ENCODE results near the gene ITM2A.

ITM2A gene
- 91.7 reads per million, percentile 81 among the genes with 10 or more reads in this experiment for total RNA-seq

DNA sequence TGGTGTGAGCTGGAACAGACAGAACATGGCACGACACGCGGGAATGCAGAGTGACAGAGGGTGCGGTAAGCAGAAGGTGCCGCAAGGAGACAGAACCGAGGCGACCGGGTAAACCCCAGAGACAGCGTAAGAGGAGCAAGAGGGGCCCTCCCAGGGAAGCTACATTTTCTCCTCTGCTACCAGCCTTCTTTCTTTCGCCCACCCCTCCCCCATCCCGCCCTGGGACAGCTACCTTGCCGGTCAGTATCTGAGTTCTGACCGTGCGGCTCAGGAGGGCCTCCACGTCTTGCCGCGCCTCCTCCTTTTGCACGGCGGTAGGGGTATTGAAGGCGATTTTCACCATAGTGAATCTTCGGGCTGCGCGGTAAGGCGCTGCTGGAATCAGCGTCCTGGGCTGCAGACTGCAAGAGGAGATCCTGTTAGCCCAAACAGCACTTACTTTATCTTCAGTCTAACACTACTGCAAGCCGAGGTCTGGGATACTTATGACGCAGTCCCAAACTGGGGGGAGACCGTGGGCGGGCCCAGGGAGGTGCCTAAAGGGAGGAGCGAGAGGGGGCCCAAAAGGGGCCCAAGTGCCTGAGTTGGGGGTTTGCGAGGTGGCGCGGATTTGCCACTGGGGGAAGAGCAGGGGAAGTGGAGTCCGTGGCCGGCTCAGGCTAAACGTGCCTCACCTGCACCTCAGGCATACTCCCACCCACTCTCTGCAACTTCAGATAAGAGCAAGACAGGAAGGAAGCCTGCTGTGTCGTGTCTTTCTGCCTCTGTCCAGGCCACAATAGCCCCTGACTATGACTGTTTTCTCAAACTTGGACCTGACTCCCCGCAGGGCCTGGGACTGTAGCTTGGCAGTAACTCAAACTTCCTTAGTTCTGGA, at the start of gene ITM2A:
ITM2A (minus strand) TSS at position 462 of the 877 bp plus-strand sequence; CDS start at position 343, 119 bp downstream.
- DNase-seq, result peak; percentile 41

- DNase-seq, result no peak
These were observed 47.9 kb upstream of the ITM2A start for GRCh38 chrX:79415056-79415455.

DNA sequence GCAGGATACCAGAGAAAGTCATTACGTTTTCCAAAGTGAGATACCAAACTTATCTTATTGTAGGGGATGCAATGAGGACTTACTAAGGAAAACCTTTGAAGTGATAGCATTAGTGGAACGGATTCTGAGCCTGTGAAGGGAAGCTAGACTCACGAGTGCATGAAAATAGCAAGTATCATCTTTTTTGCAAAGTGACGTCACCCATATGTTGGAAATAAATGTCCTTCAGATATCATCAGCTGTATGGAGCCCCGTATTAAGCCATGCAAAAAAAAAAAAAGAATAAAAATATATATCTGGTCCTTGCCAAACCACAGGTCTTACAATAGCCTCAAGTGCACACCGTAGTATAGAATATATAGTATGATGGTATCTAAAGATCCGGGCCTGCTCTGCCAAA, 46.8 kb upstream of the ITM2A start:
- no peak for DNase-seq

DNA sequence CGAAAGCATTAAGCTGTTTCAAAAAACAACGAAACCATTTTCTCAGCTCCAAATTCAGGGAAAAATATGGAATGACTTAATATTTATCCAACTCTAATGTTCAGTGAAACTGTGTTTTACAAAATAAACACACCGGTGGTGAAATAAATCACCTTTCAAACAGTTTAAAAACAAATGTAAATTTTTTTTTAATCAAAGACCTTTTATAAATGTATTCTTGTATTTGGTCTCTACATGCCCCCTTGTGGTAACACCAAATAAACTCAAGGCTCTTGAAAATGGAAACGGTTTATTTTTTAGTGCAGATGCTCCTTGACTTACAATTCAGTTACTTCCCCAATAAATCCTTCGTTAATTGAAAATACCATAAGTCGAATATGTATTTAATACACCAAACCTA, 45.8 kb upstream of the ITM2A start:
- no peak for DNase-seq

DNA sequence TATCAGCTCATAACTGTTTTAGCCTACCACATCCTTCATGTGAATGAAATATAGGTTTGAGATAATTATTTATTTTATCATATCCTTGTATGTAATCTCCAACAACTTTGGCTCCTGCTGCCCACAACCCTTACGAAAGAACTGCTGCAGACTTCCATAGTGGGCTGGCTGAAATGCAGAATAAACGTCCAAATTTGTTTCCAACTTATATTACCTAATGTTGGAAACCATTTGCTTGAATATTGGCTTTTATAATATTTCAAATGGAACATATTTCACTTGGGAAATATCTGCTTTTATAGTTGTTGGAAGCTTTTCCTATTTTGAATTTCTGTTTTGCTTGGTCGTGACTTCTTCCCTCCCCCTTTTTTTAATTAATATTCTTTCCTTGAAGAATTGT, 45.0 kb upstream of the ITM2A start:
- DNase-seq, result no peak

DNA sequence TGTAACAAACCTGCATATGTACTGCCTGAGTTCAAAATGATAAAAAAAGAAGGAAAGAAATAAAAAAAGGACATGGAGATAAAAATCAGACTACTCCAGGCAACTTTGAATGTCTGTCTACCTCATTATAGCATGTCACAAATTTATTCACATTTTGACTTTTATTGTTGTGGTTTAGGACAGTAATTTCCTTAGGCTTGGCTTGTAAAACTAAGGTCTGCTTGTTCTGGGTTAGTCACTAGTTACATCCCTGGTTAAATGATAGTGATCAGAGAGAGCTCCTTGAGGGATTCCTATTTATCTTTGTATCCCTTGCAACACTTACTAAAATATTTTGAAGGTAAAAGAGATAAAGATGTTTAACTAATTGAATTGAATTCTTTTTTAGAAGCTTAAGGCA, 42.5 kb upstream of the ITM2A start:
- DNase-seq, result no peak

DNA sequence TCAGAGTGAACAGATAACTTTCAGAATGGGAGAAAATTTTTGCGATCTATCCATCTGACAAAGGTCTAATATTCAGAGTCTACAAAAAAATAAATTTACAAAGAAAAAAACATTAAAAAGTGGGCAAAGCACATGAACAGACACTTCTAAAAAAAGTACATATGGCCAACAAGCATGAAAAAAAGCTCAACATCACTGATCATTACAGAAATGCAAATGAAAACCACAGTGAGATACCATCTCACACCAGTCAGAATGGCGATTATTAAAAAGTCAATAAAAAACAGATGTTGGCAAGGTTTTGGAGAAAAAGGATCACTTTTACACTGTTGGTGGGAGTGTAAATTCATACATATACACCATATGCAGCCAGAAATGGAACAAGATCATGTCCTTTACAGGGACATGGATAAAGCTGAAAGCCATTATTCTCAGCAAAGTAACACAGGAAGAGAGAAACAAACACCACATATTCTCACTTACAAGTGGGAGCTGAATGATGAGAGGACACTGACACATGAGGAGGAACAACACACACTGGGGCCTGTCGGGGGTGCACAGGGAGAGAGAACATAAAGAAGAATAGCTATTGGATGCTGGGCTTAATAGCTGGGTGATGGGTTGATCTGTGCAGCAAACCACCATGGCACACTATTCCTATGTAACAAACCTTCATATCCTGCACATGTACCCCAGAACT, 41.6 kb upstream of the ITM2A start:
- DNase-seq, result no peak

GRCh38 chrX:79400623-79401022, 33.5 kb upstream of the ITM2A start:
- no peak for DNase-seq

- no peak for DNase-seq
These were observed 8.2 kb upstream of the ITM2A start for GRCh38 chrX:79375340-79375739.

GRCh38 chrX:79371640-79372039, 4.5 kb upstream of the ITM2A start:
- DNase-seq, result no peak

GRCh38 chrX:79371101-79371500, 4.0 kb upstream of the ITM2A start:
- no peak for DNase-seq

DNA sequence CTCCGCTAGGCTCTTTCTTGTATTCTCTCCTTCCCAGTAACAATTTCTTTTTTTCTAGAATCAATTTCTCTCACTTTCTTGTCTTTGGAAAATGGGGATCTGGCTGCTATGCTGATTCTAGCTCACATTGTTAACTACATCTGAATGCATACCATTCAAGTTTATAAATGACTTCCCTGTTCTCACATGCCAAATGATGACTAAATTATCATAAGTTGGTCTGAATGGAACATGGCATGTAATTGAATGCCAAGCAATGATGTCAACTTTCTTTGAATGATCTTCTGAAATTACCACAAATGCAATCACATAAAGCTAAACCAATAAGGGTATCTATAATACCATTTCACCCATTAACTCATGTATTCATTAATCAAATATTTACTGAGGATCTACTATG, 2.7 kb upstream of the ITM2A start:
- DNase-seq, result no peak

GRCh38 chrX:79368441-79368840, 1.3 kb upstream of the ITM2A start:
- no peak for DNase-seq

GRCh38 chrX:79367907-79368306, 773 bp upstream of the ITM2A start:
- DNase-seq, result no peak

DNA sequence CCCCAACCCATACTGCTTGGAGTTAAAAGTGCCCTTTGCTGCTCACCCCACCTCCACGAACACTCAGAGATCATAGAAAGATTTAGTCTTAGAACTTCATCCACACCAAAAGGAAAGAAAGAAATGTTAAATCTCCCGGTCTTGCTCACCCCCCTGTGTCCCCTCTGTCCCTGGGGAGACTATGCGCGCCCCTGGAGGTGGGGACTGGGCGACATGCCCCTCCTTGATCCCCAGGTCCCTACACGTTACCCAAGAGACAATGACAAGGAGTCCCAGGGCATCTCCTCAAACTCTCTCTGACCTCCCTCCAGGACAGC, 620 bp downstream of the ITM2A start:
- no peak for DNase-seq

DNA sequence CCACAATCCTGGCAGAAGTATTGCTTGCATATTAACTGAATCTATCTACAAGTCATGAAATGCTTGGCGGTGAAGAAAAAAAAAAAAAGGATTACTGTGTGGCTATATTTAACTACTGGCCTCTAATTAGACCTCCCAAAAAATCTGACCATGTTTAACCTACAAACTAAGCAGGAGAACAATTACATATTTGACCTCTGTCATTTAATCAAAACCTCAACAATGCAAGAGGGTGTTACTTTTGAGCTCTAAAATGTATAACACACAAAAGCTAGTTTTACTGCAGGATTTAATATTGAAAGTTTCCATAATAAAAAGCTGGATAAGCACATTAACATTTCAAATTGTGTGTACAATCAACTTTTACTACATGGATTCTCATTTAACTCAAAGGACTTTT, 1.5 kb downstream of the ITM2A start:
- DNase-seq, result no peak

DNA sequence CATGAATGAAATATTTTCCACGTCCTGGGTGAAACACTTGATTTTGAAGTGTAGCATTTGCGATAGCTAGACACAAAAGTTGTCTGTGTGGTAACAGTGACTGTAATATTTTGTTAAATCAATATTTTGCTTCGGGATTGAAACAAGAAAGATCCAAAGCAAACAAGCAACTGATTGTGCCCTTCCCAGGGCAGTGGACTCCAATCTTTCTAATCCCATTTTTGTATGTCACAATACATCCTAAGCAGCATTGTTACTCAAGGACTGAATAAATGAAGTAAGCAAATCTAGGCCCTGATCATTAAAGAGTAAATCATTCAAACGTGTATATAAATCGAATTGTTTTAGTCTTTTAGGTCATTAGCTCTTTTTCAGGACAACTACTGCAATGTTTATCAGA, 2.8 kb downstream of the ITM2A start:
- no peak for DNase-seq

DNA sequence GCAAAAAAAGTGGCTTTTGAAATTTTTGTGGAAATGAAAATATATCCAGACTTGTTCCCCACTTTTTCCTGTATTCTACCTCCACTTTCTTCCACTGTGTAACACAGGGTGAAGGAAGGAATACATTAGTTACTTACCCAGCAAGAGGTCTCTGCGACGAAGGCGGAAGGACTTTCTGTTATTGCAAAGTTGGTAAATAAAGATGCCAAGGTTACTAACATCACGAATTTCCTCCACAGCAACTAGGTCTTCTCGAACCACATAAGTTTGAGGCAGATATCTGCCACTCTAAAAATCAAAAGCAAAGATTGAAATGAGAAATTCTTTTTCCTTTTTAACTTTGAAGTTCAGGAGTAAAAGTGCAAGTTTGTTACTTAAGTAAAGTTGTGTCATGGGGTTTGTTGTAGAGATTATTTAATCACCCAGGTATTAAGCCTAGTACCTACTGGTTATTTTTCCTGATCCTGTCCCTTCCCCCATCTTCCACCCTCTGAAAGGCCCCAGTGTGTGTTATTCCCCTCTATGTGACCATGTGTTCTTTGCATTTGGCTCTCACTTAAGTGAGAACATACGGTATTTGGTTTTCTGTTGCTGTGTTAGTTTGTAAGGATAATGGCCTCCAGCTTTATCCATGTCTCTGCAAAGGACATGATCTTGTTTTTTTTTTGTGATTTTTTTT, 5.8 kb downstream of the ITM2A start:
- no peak for DNase-seq

DNA sequence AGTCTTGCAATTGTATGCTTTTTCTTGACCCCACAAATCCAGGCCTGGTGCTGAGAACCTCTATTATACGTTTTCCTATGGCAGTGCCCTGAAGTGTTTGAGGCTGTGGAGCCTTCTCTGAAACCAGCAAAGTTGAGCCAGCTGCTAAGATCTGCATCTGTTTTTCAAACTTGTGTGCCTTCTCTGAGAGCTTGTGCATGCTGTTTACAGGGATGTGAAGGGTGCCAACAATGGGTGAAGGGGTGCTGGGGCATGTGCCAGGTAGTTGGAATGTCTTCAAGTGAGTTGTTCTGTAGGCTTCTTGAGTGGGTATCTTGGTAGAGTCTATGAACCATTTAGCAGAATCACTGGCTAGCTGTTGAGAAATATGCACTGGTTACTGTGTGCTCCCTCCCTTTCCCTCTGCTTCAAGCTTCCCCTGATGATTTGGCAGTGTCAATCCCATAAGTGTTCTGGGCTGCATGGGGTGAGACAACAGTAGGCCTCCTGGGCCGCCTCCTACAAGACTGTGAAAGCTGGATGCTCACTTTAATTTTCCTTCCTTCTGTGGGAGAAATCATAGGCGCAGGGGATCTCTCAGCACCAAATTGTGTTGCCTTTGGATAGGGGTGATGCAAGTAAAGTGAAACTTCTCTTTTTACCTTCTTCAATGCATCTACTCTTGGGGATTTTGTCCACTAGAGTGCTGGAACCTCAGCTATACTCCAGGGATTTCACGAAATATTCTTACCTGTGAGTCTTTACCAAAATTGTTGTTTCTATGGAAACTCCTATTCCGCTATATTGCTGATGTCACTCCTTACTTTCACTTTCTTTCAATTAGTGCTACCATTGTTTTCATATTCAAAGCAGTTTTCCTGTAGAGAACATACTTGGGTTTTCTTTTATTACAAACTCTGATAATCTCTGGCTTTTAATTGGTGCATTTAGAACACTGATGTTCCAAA, 30.0 kb downstream of the ITM2A start:
- DNase-seq, result no peak

GRCh38 chrX:79330022-79330421, 37.1 kb downstream of the ITM2A start:
- DNase-seq, result no peak

- peak; percentile 4 for DNase-seq
These were observed 41.7 kb downstream of the ITM2A start for GRCh38 chrX:79325263-79325958.

Measured in effector CD4-positive, alpha-beta T cell (primary cell).